ENCODE measurements around the gene PDE11A. TPM values are rescaled to one million over a fixed set of nuclear protein-coding genes. Genes with fewer than 3 reads are reported as not detected.

The PDE11A gene
- total and polyA plus RNA-seq, 3 donors from 2014 or later = 2.2 to 7.8 (median 3.3) TPM

DNA sequence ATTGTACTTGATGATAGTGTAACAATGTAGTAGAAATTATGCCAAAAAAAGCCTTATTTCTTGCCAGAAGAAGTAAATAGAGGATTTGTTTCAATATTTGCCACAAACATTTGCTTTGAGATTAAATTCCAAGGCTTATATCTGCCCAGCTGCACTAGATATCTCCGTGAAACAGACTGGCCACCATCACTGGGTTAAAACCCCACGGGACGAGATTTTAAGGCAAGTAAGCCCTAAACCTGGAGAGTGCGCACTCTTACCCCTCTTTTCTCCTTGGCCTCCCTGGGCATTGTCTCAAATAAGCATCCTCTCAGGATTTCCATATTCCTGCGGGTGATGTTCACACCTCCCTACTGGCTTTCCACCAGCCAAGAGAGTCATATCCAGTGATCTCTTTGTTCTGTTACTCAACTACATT lies 345.6 kb downstream of the PDE11A start:
- 41 to 45% methylated on average over 5 of the region's 5 CpGs for WGBS, 2 donors
- H3K9me3 ChIP-seq = no peaks in the 10 kb centered on the region
- peak; percentile 21 for DNase-seq
- H3K4me1 ChIP-seq = peaks cover 37% of the 10 kb centered on the region
- intact Hi-C loops (cut with DNase I; ENCODE audit: low total_unique reads) = no loop called here
- no peak overlapping the region for H3K4me3 ChIP-seq
- TF ChIP-seq POLR2A (IDR thresholded peaks at IDR 0.05) = no peak
- TF ChIP-seq, protein P1, sequence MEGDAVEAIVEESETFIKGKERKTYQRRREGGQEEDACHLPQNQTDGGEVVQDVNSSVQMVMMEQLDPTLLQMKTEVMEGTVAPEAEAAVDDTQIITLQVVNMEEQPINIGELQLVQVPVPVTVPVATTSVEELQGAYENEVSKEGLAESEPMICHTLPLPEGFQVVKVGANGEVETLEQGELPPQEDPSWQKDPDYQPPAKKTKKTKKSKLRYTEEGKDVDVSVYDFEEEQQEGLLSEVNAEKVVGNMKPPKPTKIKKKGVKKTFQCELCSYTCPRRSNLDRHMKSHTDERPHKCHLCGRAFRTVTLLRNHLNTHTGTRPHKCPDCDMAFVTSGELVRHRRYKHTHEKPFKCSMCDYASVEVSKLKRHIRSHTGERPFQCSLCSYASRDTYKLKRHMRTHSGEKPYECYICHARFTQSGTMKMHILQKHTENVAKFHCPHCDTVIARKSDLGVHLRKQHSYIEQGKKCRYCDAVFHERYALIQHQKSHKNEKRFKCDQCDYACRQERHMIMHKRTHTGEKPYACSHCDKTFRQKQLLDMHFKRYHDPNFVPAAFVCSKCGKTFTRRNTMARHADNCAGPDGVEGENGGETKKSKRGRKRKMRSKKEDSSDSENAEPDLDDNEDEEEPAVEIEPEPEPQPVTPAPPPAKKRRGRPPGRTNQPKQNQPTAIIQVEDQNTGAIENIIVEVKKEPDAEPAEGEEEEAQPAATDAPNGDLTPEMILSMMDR (IDR thresholded peaks at IDR 0.05) = no peak
- H3K36me3 ChIP-seq (ENCODE audit: low read depth, missing control alignments) = no peaks in the 10 kb centered on the region
- peak overlapping the region; percentile 6 to 52 for H3K27ac ChIP-seq
- H3K27me3 ChIP-seq = no peaks in the 10 kb centered on the region

DNA sequence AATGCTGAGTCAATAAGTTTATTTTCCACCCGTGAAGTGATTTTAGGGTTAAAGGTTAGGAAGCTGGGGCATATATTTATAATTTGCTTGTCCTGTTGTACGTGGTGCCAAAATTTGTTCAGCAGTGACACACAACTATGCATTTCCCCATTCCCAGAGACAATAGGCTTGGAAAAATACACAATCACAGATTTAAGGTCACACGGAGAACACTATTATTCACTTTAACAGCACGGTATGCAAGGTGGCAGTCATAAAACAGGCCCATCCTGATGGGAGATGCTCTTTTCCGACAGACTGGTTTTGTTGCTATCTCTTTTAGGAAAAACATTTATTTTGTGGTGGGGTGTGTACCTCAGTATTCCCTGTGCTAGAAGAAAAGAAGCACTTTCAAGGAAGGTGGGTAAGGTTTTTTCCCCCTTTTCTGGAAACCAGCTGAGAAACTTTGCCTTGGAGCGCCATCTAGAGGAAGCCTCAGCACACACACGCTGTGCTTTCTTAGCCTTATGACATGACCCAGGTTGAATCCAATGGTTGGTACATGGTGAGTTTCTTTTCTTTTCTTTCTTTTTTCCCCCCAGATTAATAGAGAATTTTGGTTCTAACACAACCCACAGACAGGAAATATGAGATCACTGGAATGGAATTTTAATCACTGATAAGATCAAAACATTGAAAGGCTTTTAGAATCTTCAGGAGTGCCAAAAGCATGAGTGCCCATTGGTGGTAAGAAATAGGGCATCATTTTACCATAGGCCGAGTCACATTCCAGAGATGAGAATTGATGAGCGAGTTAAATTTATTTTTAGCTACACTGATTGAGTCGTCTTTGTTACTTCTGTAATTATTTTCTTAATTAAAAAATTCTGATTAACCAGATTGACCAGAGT lies 347.9 kb downstream of the PDE11A start:
- DNase-seq = peak; percentile 80
- no peak overlapping the region for H3K27ac ChIP-seq
- H3K4me1 ChIP-seq = peaks cover 29% of the 10 kb centered on the region
- WGBS, 2 donors = 38 to 39% methylated on average over 10 of the region's 10 CpGs
- intact Hi-C loops (cut with DNase I; ENCODE audit: low total_unique reads) = no loop called here
- no peaks in the 10 kb centered on the region for H3K36me3 ChIP-seq (ENCODE audit: low read depth, missing control alignments)
- no peaks in the 10 kb centered on the region for H3K9me3 ChIP-seq
- H3K4me3 ChIP-seq = no peak overlapping the region
- TF ChIP-seq, protein P1 (IDR thresholded peaks at IDR 0.05) = peak; percentile 70 to 86 (median 84)
- TF ChIP-seq POLR2A (IDR thresholded peaks at IDR 0.05) = no peak
- H3K27me3 ChIP-seq = no peaks in the 10 kb centered on the region

DNA sequence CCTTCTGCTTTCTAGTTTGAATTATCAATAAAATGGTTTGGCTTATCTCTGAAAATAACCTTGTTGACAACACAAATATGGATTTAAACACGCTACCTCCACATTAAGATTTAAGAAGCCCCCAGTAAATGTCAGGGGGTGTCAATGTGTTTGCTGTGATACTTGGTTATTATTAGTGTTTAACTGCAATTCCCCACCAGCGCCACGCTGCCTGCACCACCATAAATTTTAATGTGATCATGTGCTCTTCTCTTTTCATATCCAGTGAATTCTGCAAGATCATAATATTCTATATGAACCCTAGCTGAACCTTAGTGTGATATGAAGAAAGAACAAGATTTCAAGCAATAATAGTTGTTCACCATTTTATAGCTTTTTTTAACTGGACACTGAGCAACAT lies 349.3 kb downstream of the PDE11A start:
- intact Hi-C loops (cut with DNase I; ENCODE audit: low total_unique reads) = no loop called here
- H3K36me3 ChIP-seq (ENCODE audit: low read depth, missing control alignments) = no peaks in the 10 kb centered on the region
- WGBS, 2 donors = 87 to 94% methylated on average over 3 of the region's 3 CpGs
- DNase-seq = no peak
- no peak overlapping the region for H3K4me3 ChIP-seq
- TF ChIP-seq, protein P1 (IDR thresholded peaks at IDR 0.05) = no peak
- no peak for TF ChIP-seq POLR2A (IDR thresholded peaks at IDR 0.05)
- peaks cover 27% of the 10 kb centered on the region for H3K4me1 ChIP-seq
- H3K27me3 ChIP-seq = no peaks in the 10 kb centered on the region
- H3K27ac ChIP-seq = no peak overlapping the region
- H3K9me3 ChIP-seq = no peaks in the 10 kb centered on the region

DNA sequence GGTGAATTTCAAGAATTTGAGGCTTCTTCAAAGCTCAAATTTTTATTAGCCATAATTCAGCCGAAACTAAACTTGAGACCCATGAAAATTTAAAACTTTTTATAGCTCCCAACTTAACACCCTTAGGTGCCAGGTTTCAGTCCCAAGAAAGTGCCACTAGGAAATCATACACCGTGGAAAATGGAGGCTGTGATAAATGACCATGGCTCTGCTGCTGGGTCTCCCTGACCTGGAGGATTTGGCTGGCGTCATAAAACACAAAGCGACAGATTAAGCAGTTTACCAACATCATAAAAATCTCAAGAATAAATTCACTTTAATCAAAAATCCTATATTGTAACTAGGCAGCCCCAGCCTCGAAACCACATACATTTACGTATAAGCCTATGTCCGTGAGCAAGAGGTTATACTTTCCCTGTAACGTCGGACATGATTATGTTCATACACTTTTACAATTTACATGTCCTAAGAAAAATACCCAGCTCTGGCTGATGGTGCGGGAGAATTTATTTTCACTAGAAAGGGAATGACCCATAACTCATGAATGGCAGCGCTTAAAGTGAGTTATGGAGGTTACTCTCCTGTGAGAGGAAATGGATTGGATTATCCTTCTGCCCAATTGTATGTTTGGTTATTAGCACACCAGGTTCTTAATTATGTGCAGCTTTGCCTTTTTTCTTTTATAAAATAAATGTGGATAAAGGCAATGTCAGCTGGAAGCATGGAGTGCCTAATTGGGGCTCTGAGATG lies 350.6 kb downstream of the PDE11A start:
- intact Hi-C loops (cut with DNase I; ENCODE audit: low total_unique reads) = no loop called here
- no peaks in the 10 kb centered on the region for H3K27me3 ChIP-seq
- no peak overlapping the region for H3K27ac ChIP-seq
- peaks cover 17% of the 10 kb centered on the region for H3K4me1 ChIP-seq
- no peak overlapping the region for H3K4me3 ChIP-seq
- no peaks in the 10 kb centered on the region for H3K9me3 ChIP-seq
- no peaks in the 10 kb centered on the region for H3K36me3 ChIP-seq (ENCODE audit: low read depth, missing control alignments)
- 84 to 85% methylated on average over 11 of the region's 11 CpGs for WGBS, 2 donors
- no peak for DNase-seq
- TF ChIP-seq POLR2A (IDR thresholded peaks at IDR 0.05) = no peak
- TF ChIP-seq, protein P1 (IDR thresholded peaks at IDR 0.05) = no peak
